NCI-H2227 (cell line): ENCODE data around the gene MERTK.
"Not testable (repeated sequence)": the region's sequence is repeated elsewhere in the genome, so short reads cannot be mapped to it uniquely, and the experiment has no call there.

Source experiments
- DNase-seq: peaks from one replicate; lab custom pipeline; 2025; ENCODE audit not compliant: unreplicated experiment; lab: John Stamatoyannopoulos, UW

Gene MERTK

GRCh38 chr2:111945444-111946293 lies 47.3 kb downstream of the MERTK start:
- DNase-seq: no peak

DNA sequence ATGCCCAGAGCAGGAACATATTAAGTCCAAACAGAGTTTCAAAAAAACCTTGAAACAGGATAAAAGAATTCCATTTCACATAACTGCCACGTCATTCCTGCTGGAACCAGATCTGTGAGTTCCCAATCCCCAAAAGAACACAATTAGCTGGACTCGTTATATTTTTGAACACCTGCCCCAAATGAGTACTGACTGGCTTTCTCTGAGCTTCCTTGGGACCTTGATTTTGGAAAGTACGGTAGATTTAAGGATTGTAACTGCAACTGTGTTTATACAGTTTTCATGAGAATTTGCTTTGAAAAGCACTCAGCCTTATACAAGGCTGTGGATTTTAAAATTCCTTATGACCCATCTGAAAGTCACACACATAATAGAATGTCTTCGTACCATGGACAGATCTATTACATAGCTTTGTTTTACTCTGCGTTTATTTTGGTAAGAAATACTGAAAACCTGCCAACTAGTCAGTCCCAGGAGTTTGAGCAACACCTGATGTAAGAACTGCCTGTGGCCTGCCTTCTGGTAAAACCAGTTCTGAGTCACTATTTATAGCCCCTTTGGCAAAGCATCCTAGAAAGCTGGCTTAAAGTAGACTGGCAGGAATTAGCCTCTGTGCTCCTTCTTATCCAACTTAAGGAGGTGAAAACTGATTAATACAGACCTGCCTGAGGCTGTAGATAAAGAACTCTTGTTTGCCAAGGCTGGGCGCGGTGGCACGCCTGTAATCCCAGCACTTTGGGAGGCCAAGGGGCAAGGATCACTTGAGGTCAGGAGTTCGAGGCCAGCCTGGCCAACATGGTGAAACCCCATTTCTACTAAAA lies 48.1 kb downstream of the MERTK start:
- DNase-seq: no peak

- no peak for DNase-seq
Measured at GRCh38 chr2:111947219-111947618, 48.8 kb downstream of the MERTK start.

DNA sequence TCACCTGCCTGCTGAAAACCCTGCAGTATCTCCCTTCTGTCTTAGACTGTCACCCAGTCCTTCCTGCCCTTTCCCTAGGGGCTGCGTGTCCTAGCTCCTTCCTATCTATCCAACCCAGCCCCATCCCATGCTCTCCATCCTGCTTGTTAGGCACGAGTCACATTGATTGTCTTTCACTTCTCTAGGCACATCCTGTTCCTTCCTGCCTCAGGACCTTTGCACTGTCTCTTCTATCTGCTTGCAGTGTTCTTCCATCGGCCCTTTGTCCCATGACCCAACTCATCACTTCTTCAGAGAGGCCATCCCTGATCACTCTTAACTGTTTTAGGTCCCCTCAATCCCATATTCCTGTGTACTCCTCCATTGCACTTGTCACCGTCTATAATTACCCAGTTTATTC lies 50.4 kb downstream of the MERTK start:
- DNase-seq: no peak

DNA sequence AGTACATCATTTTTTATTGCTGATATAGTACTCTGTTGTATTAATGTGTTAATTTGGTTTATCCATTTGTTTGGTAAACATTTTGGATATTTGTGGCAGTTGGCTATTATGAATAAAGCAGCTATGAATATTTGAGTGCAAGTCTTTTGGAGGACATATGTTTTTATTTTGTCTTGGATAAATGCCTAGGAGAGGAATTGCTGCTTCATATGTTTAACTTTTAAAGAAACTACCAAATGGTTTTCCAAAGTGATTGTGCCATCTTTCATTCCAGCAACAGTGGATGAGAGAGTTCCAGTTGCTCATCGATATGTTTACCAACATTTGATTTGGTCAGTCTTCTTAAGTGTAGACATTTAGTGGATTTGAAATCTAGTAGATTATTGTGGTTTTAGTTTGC lies 51.8 kb downstream of the MERTK start:
- no peak for DNase-seq

DNA sequence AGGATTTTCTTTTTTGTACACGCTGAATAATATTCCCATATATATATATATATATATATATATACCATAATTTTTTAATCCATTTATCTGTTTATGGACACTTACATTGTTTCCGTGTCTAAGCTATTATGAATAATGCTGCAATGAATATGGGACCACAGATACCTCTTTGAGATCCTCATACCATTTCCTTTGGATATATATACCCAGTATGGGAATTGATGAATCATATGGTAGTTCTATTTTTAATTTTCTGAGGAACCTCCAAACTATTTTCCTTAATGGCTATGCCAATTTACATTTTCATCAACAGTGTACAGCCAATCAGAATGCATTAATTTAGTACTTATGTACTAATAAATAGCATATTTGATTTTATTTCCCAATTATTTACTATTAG lies 53.1 kb downstream of the MERTK start:
- DNase-seq: no peak

GRCh38 chr2:111952871-111953452 lies 54.6 kb downstream of the MERTK start:
- no peak for DNase-seq

DNA sequence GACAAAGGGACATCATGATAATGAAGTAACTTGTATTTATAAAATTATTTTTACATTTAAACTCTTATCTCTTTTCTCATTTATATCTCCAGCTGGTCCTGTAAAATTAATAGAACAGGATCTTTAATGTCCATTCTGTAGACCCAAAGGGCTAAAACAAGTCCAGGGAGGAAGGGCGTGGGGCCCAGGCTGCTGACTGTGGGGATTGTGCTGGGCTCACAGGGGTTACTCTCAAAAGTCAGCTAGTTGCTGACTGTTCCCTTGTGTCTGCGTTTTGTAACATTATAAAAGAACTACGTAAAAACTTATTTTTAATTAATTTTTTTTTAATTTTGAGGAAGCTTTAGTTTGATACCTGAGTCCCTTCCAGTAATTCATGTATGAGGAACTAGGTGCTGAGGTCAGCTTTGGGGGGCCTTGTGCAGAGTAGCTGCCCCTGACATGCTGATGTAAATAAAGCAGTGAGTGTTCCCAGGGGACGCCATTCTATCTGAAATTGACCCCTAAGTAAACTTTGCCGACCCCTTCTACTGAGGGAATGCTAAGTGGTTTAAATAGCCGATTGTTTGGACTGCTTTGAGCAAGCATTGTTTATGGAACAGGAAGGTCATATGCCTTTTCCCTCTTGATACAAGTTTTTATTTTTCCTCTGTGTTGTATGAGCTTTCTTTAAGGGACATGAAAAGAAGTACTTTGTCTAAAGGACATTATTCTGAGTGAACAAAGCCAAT lies 56.4 kb downstream of the MERTK start:
- no peak for DNase-seq

- no peak for DNase-seq
Measured at GRCh38 chr2:111957872-111958354, 59.5 kb downstream of the MERTK start.

- no peak for DNase-seq
Measured at GRCh38 chr2:111958901-111959300, 60.5 kb downstream of the MERTK start.

GRCh38 chr2:111961663-111962062 lies 63.3 kb downstream of the MERTK start:
- no peak for DNase-seq

- DNase-seq: not testable (repeated sequence)
Measured at GRCh38 chr2:111963086-111963485, 64.7 kb downstream of the MERTK start.

GRCh38 chr2:111963508-111963907 lies 65.1 kb downstream of the MERTK start:
- not testable (repeated sequence) for DNase-seq

DNA sequence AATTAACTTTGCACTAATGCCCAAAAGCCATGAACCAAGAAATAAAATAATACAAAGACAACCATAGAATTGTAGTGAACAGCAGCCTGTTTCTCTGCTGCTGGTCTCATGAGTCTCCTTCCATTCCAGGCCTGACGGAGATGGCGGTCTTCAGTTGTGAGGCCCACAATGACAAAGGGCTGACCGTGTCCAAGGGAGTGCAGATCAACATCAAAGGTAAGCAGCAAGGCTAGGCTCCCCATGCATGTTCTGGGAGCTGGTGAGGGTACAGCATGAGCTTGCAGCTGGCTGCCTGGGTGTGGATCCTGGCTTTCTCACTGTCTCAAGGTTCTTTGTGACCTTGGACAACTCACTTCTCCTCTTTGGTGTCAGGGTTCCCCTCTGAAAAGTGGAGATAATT lies 66.7 kb downstream of the MERTK start:
- DNase-seq: no peak

- DNase-seq: no peak
Measured at GRCh38 chr2:111966241-111966640, 67.8 kb downstream of the MERTK start.

GRCh38 chr2:111967018-111967417 lies 68.6 kb downstream of the MERTK start:
- DNase-seq: no peak

GRCh38 chr2:111970453-111970852 lies 72.0 kb downstream of the MERTK start:
- no peak for DNase-seq

DNA sequence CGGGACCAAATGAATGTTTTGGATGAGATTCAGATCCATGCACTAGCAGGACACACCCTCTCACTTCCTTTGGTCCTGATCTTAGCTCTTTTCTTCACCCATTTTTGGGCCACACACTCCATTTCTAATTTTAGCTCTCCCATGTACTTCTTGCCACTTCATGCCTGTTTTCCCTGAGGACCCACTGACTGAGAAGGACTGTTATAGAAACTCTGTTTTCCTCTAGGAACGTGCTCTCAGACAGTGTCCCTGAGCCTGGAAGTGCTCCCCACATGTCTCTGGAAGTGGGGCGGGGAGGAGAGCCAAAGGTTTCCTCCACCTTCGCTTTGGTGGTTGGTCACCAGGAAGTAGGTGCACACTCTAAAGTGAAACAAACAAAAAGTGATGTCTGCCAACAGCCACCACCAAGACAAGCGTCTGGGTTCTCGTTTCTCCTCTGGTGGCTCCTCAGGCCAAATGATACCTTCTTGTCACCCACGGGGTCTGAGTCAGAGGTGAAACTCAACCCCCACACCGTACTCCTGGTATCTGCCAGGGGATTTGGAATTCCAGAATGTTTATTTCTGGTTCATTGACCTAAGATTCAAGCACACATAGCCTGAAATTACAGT lies 74.7 kb downstream of the MERTK start:
- no peak for DNase-seq

DNA sequence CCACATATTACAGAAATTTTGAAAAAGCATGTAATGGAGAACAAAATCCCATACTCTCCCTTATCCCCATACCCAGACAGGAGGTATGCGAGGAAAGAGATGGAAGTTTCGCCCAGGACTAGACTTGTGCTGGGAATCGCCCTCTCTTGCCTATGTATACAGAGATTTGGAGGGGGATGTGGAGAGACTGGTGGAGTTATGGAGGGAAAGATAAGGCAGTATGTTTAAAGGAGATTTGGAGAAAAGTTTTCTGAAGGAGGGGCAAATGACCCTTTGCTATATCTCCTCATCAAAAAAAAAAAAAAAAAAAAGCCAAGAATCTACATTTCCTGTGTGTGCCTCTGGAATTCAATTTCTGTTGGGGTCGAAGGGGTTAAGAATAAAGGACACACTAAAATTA lies 75.3 kb downstream of the MERTK start:
- DNase-seq: no peak

GRCh38 chr2:111975053-111975552 lies 76.7 kb downstream of the MERTK start:
- DNase-seq: peak; percentile 27
